ENCODE data around the gene GMPPB.
"Not testable (repeated sequence)": the region's sequence is repeated elsewhere in the genome, so short reads cannot be mapped to it uniquely, and the experiment has no call there.

GMPPB gene

GRCh38 chr3:49723628-49724551 lies at the start of gene GMPPB:
GMPPB (minus strand) TSS chr3:49723951; CDS start chr3:49723726, 225 bp downstream.
- peak; percentile 99 for DNase-seq

- no peak for DNase-seq
Observed at GRCh38 chr3:49772703-49773102, 49.0 kb upstream of the GMPPB start.

- DNase-seq = no peak
Observed at GRCh38 chr3:49771340-49771938, 47.7 kb upstream of the GMPPB start.

DNA sequence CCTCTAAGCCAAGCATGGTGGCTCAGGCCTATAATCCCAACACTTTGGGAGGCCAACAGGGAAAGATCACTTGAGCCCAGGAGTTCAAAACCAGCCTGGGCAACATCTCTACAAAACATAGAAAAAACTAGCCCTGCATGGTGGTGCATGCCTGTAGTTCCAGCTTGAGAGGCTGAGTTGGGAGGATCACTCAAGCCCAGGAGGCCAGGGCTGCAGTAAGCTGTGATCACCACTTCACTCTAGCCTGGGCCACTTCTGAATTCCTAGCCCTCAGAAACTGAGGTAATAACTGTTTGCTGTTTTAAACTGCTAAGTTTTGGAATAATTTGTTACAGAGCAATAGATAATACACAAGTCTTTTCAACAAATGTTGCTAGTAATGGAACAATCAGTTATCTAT lies 46.2 kb upstream of the GMPPB start:
- DNase-seq = no peak

GRCh38 chr3:49769286-49769915 lies 45.6 kb upstream of the GMPPB start:
- DNase-seq = no peak

DNA sequence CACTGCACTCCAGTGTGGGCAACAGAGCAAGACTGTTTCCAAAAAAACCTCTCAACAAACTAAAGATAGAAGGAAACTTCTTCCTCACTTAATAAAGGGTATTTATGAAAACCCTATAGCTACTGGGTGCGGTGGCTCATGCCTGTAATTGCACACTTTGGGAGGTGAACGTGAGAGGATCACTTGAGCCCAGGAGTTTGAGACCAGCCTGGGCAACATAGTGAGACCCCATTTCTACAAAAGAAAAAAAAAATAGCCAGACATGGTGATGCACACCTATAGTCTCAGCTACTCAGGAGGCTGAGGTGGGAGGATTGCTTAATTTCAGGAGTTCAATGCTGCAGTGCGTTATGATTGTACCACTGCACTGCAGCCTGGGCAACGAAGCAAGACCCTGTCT lies 40.2 kb upstream of the GMPPB start:
- no peak for DNase-seq

- no peak for DNase-seq
Observed at GRCh38 chr3:49761661-49762060, 37.9 kb upstream of the GMPPB start.

DNA sequence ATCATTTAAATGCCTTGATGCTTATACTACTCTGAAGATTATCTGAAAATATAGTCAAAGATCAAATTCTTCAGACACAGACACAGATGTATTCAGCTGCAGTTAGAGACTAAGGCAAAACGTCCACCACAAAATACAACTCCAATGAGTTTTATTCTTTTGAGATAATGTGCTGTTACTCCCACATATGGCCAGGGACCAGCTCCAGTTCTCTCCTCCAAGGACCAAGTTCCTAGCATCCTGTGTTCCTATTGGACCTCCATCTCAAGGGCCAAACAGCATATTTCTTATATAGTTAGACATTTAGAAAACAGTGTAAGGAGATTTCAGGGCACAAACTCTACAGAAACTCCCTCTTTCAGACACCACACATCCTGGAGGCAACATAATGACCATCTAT lies 35.5 kb upstream of the GMPPB start:
- DNase-seq = no peak

DNA sequence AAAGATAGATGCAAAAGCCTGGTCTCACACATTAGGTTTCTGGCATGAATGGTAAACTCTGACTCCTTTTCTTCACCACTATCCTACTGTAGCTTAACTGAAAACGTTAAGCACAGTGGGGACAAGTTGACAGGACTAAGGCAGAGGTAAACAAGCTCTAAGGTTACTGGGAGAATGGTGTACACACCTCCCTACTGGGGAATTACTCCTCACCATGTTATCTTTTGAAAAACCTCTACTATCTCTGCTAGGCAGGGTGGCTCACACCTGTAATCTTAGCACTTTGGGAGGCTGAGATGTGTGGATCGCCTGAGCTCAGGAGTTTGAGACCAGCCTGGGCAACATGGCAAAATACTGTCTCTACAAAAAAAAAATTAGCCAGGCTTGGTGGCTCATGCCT lies 33.4 kb upstream of the GMPPB start:
- no peak for DNase-seq

GRCh38 chr3:49756036-49756435 lies 32.3 kb upstream of the GMPPB start:
- DNase-seq = no peak

- DNase-seq = no peak
Observed at GRCh38 chr3:49754536-49754935, 30.8 kb upstream of the GMPPB start.

- DNase-seq = no peak
Observed at GRCh38 chr3:49751501-49751900, 27.8 kb upstream of the GMPPB start.

DNA sequence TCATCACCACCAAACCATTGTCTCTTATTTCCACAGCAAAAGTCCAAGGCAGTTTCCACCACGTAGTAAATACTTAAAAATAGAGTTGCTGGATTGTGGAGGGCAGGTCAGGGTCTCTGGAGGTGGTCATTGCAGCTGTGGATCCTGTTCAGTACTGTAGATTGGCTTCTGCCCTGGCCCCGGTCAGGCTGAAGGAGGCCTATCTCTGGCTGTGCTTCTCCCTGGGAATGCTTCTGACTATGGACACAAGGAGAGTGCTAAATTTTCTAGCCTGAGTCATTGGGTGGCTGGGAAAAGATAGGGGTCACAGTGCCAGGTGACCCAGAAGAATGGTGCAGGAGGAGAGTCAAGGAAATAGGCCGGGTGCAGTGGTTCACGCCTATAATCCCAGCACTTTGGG lies 26.3 kb upstream of the GMPPB start:
- DNase-seq = no peak

GRCh38 chr3:49748874-49749273 lies 25.1 kb upstream of the GMPPB start:
- DNase-seq = not testable (repeated sequence)

DNA sequence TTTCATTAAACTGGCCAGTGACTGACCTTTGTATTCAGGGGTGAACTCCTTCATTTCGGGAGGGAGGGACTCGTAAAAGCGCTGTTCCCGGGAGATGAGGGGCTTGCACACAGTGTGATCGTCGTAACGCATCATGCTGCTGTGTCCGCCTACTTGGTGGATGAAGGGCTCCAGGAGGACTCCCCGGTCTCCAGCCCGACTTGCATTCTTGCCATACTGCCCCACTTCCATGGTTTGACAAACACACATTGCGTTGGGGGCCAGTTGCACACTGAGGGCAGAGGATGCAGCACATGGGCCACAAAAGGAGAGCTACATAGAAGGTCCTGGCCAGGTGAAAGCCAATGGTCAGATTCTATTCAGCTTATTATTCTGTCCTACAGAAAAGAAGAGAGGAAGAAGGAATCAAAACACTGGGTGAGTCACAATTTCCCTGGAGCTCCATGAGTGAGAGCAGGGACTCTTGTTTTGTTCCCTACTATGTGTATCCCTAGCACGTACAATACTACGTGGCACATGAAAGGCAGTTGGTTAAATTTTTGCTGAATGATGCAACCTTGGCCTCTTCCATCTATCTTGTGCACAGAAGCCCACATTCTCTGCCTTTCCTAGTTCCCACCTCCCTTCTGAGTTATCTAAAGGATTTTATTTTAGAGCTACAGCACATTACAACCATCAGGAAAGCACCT lies 24.2 kb upstream of the GMPPB start:
- DNase-seq = no peak

- DNase-seq = no peak
Observed at GRCh38 chr3:49745986-49746385, 22.2 kb upstream of the GMPPB start.

GRCh38 chr3:49740427-49740826 lies 16.7 kb upstream of the GMPPB start:
- DNase-seq = no peak

DNA sequence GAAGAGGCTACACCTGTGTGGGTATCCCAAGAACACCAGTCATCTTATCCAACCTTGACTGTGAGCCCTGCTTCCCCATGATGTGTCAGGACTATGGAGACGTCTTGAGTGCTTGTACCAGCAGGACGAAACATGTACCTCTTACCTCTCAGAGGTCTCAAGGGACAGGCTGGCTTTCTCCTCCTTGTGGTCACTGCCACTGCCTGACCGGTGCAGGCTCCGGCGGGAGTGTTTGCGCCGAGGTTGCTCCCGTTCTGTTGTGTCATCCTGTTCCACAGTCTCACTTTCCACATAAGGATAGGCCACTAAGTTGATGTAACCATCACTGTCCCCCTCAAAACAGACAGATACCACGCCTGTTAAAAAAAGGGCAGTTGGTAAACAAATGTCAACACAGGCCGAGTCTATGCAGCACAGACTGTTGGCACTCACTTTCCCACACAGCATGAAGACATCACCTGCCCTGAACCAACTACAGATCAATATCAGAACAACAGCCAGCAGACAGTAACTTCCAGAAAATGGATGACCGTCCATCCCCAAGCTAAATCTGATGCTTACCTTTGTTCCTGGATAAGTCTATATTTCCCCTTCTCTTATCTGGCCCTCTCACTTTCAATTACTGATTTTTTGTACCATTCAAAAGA lies 14.4 kb upstream of the GMPPB start:
- DNase-seq = no peak

- no peak for DNase-seq
Observed at GRCh38 chr3:49734752-49735151, 11.0 kb upstream of the GMPPB start.

GRCh38 chr3:49733551-49733950 lies 9.8 kb upstream of the GMPPB start:
- DNase-seq = no peak

- DNase-seq = no peak
Observed at GRCh38 chr3:49732597-49732996, 8.8 kb upstream of the GMPPB start.

DNA sequence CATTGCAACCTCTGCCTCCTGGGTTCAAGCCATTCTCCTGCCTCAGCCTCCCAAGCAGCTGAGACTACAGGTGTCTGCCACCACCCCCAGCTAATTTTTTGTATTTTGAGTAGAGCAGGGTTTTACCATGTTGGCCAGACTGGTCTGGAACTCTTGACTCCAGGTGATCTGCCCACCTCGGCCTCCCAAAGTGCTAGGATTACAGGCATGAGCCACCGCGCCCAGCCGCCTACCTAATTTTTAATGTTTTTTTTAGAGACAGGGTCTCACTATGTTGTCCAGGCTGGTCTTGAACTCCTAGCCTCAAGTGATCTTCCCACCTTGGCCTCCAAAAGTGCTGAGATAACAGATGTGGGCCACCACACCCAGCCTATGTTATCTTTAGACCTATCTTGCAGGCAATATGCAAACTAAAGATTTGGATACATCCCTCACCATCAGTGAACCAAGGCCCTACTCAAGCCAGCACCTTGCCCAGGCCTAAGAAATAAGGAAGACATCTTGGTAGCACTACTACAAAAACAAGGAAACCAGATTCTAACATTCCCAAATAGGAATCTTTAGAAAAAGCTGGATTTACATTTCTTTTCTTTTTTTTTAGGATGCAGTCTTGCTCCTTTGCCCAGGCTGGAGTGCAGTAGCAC lies 6.3 kb upstream of the GMPPB start:
- no peak for DNase-seq

All from right hindlimb (tissue), 1 donor.